Neural cell (in vitro differentiated cells): ENCODE results near the gene RPL19.

ENCODE experiments used
- EP300 ChIP-seq: fragments of 450-650 bp; conservative IDR thresholded peaks from 2 replicates; pipeline ENCODE4 v1.6.1; 2014; ENCODE audit warnings: antibody characterized with exemption, mild to moderate bottlenecking, moderate library complexity; ENCODE audit not compliant: poor library complexity, severe bottlenecking
- EZH2 ChIP-seq: fragments of 200-600, 300-800 bp; shearing (Covaris generic), sonication (generic); IDR thresholded peaks from 2 replicates; pipeline ENCODE4 v1.6.1; 2014; ENCODE audit warnings: antibody characterized with exemption, low read length, borderline replicate concordance, mild to moderate bottlenecking; ENCODE audit not compliant: insufficient read depth, poor library complexity, severe bottlenecking
- POLR2AphosphoS5 ChIP-seq: IDR thresholded peaks from 2 replicates; pipeline ENCODE4 v1.6.1; 2012
- RAD21 ChIP-seq: fragments of 450-650 bp; conservative IDR thresholded peaks from 2 replicates; pipeline ENCODE4 v1.6.1; 2014; ENCODE audit warnings: antibody characterized with exemption, mild to moderate bottlenecking, moderate library complexity
- SMC3 ChIP-seq: fragments of 450-650 bp; conservative IDR thresholded peaks from 2 replicates; pipeline ENCODE4 v1.6.1; 2014; ENCODE audit warnings: antibody characterized with exemption, mild to moderate bottlenecking, moderate library complexity; ENCODE audit not compliant: poor library complexity
- TAF1 ChIP-seq: IDR thresholded peaks from 2 replicates; pipeline ENCODE4 v1.6.1; 2012; ENCODE audit warnings: low read depth
- TF ChIP-seq, protein P1 (sequence below): fragments of 450-650 bp; IDR thresholded peaks from 2 replicates; pipeline ENCODE4 v1.5.1; 2014; ENCODE audit warnings: antibody characterized with exemption, mild to moderate bottlenecking, moderate library complexity; ENCODE audit not compliant: poor library complexity, severe bottlenecking
- TF ChIP-seq, protein P2 (sequence below): IDR thresholded peaks from 2 replicates; pipeline ENCODE4 v1.6.1; 2012; ENCODE audit warnings: borderline replicate concordance

DNA sequence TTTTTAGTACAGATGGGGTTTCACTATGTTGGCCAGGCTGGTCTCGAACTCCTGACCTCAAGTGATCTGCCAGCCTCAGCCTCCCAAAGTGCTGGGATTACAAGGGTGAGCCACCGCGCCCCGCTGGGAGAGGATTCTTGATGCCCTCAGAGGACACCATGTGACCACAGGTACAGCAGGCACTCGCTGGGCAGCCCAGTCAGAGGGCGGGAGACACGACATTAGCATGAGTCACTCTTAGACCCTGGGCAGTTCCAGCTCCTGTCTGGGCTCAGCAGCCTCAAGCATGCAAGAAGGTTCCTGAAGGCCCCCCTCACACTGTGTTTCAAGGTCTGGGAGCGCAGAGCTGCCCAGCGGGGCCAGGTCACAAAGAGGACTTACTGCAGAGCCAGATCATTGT lies 13.8 kb downstream of the RPL19 start:
- TF ChIP-seq EZH2, result no peak
- TF ChIP-seq SMC3, result no peak
- TF ChIP-seq, protein P1, sequence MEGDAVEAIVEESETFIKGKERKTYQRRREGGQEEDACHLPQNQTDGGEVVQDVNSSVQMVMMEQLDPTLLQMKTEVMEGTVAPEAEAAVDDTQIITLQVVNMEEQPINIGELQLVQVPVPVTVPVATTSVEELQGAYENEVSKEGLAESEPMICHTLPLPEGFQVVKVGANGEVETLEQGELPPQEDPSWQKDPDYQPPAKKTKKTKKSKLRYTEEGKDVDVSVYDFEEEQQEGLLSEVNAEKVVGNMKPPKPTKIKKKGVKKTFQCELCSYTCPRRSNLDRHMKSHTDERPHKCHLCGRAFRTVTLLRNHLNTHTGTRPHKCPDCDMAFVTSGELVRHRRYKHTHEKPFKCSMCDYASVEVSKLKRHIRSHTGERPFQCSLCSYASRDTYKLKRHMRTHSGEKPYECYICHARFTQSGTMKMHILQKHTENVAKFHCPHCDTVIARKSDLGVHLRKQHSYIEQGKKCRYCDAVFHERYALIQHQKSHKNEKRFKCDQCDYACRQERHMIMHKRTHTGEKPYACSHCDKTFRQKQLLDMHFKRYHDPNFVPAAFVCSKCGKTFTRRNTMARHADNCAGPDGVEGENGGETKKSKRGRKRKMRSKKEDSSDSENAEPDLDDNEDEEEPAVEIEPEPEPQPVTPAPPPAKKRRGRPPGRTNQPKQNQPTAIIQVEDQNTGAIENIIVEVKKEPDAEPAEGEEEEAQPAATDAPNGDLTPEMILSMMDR, result no peak
- TF ChIP-seq, protein P2, sequence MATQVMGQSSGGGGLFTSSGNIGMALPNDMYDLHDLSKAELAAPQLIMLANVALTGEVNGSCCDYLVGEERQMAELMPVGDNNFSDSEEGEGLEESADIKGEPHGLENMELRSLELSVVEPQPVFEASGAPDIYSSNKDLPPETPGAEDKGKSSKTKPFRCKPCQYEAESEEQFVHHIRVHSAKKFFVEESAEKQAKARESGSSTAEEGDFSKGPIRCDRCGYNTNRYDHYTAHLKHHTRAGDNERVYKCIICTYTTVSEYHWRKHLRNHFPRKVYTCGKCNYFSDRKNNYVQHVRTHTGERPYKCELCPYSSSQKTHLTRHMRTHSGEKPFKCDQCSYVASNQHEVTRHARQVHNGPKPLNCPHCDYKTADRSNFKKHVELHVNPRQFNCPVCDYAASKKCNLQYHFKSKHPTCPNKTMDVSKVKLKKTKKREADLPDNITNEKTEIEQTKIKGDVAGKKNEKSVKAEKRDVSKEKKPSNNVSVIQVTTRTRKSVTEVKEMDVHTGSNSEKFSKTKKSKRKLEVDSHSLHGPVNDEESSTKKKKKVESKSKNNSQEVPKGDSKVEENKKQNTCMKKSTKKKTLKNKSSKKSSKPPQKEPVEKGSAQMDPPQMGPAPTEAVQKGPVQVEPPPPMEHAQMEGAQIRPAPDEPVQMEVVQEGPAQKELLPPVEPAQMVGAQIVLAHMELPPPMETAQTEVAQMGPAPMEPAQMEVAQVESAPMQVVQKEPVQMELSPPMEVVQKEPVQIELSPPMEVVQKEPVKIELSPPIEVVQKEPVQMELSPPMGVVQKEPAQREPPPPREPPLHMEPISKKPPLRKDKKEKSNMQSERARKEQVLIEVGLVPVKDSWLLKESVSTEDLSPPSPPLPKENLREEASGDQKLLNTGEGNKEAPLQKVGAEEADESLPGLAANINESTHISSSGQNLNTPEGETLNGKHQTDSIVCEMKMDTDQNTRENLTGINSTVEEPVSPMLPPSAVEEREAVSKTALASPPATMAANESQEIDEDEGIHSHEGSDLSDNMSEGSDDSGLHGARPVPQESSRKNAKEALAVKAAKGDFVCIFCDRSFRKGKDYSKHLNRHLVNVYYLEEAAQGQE, result no peak
- no peak for TF ChIP-seq RAD21
- no peak for TF ChIP-seq EP300
- no peak for TF ChIP-seq POLR2AphosphoS5
- no peak for TF ChIP-seq TAF1
